Uterus (tissue), 4 donors: Measurements from ENCODE around the gene KCTD3. TPM values are rescaled to one million over a fixed set of nuclear protein-coding genes. Genes with fewer than 3 reads are reported as not detected.

Experiments
- DNase-seq, 2 donors: peaks; one replicate each; pipeline ENCODE4 v3.0.0-alpha.2; 2019 to 2020
- H3K27ac ChIP-seq, 2 donors: fragments of 200-600 bp; sonication (generic); 1 replicate in 1 of 2; 2 replicates in 1 of 2; pipeline ENCODE4 v1.5.1; 2016 to 2018
- H3K27me3 ChIP-seq, 2 donors: fragments of 200-600 bp; sonication (generic); one replicate each; pipeline ENCODE4 v1.5.1; 2018 to 2019; ENCODE audit warnings: control low read depth in 1 of 2
- H3K36me3 ChIP-seq, 2 donors: fragments of 200-600 bp; sonication (generic); one replicate each; pipeline ENCODE4 v1.5.1; 2019; ENCODE audit warnings: control low read depth in 1 of 2
- H3K4me1 ChIP-seq, 2 donors: fragments of 200-600 bp; sonication (generic); one replicate each; pipeline ENCODE4 v1.5.1; 2018 to 2019; ENCODE audit warnings: control low read depth in 1 of 2
- H3K4me3 ChIP-seq, 2 donors: fragments of 200-600 bp; sonication (generic); 1 replicate in 1 of 2; 2 replicates in 1 of 2; pipeline ENCODE4 v1.5.1; 2018 to 2019; ENCODE audit warnings: mild to moderate bottlenecking in 1 of 2
- H3K9me3 ChIP-seq, 2 donors: fragments of 200-600 bp; sonication (generic); one replicate each; pipeline ENCODE4 v1.5.1; 2019; ENCODE audit warnings: control low read depth in 1 of 2
- POLR2A ChIP-seq, 2 donors: fragments of 450-650 bp; IDR thresholded peaks; one replicate each; pipeline ENCODE4 v1.6.1; 2016; ENCODE audit warnings: antibody characterized with exemption in 2 of 2, mild to moderate bottlenecking in 1 of 2, moderate library complexity in 1 of 2
- intact Hi-C: fragments of 100-400 bp; cut with DNase I; formaldehyde crosslinking; loops from one replicate; pipeline ENCODE4 v1.15.1; 2023; ENCODE audit warnings: low total_unique reads
- total RNA-seq, 4 donors: library from RNA; depleted of rRNA in 3 of 4; stranded (reverse); fragments of >200 nt in 3 of 4; gene quantifications; one replicate each; pipeline versions ENCODE4 v1.1.0 to v1.2.4, GENCODE V29; 2014 to 2023
- TF ChIP-seq, protein P1 (sequence below), 4 experiments: fragments of 200-600 bp in 2 of 4; fragments of 450-650 bp in 2 of 4; sonication (generic) in 2 of 4; IDR thresholded peaks; one replicate each; pipeline ENCODE4 v1.5.1; 2016 to 2019; ENCODE audit warnings: antibody characterized with exemption in 4 of 4, mild to moderate bottlenecking in 2 of 4, moderate library complexity in 1 of 4
- donor health status: DM: yes; HTN: yes; CAD: no.

KCTD3 gene
- total RNA-seq, 4 donors from 2014 or later, result 43.2 to 92.4 (median 53.7) TPM

DNA sequence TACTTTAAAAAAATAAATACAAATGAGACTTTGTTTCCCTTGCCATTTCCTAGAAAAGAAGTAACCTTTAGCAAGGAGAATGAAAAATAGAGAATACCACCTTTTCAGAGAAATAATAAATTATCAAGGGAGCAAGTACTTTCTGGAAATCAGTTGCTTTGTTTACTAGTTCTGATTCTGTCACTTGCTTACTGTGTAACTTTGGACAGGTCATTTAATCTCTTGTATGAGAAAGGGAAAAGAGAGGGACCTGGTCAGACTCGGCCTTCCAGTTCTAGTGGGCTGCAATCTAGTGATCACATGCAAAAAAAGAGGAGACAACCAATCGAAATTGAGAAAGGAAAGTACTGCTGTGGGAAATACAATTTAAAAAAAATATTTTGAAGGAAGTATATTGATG, 34.2 kb downstream of the KCTD3 start:
- no peak for DNase-seq
- no peaks in the 10 kb centered on the region for H3K4me1 ChIP-seq
- TF ChIP-seq, protein P1, sequence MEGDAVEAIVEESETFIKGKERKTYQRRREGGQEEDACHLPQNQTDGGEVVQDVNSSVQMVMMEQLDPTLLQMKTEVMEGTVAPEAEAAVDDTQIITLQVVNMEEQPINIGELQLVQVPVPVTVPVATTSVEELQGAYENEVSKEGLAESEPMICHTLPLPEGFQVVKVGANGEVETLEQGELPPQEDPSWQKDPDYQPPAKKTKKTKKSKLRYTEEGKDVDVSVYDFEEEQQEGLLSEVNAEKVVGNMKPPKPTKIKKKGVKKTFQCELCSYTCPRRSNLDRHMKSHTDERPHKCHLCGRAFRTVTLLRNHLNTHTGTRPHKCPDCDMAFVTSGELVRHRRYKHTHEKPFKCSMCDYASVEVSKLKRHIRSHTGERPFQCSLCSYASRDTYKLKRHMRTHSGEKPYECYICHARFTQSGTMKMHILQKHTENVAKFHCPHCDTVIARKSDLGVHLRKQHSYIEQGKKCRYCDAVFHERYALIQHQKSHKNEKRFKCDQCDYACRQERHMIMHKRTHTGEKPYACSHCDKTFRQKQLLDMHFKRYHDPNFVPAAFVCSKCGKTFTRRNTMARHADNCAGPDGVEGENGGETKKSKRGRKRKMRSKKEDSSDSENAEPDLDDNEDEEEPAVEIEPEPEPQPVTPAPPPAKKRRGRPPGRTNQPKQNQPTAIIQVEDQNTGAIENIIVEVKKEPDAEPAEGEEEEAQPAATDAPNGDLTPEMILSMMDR (IDR thresholded peaks at IDR 0.05), result no peak
- TF ChIP-seq POLR2A (IDR thresholded peaks at IDR 0.05), result no peak
- no peaks in the 10 kb centered on the region for H3K27me3 ChIP-seq
- no peak overlapping the region for H3K27ac ChIP-seq
- H3K9me3 ChIP-seq, result no peaks in the 10 kb centered on the region
- intact Hi-C loops, result no loop called here
- H3K36me3 ChIP-seq, result no peaks in the 10 kb centered on the region
- H3K4me3 ChIP-seq, result no peak overlapping the region

DNA sequence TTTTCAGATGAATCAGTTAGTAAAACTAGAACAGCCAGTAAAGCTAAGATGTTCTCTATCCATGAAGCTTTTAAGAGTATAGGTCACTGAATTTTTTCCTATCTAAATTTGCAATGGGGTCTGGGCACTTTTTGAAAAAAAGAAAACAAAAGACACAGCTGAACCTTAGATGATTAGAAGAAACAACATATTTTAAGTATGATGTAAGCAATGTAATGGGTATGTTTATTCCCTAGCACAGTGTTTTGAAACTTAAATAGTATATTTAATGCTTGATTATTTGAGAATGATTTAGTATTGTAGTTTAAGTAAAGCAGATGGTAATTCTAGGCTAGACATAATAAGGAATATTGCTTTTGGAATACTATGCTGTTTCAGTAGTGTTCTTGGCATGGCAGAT, 36.2 kb downstream of the KCTD3 start:
- Histone ChIP-seq H3K27me3 (no peaks in the 10 kb centered on the region), H3K4me1 (no peaks in the 10 kb centered on the region), H3K9me3 (no peaks in the 10 kb centered on the region), H3K36me3 (no peaks in the 10 kb centered on the region), H3K27ac (no peak overlapping the region), H3K4me3 (no peak overlapping the region)
- no peak for DNase-seq
- TF ChIP-seq POLR2A (IDR thresholded peaks at IDR 0.05), result no peak
- TF ChIP-seq, protein P1 (IDR thresholded peaks at IDR 0.05), result no peak
- intact Hi-C loops, result no loop called here

DNA sequence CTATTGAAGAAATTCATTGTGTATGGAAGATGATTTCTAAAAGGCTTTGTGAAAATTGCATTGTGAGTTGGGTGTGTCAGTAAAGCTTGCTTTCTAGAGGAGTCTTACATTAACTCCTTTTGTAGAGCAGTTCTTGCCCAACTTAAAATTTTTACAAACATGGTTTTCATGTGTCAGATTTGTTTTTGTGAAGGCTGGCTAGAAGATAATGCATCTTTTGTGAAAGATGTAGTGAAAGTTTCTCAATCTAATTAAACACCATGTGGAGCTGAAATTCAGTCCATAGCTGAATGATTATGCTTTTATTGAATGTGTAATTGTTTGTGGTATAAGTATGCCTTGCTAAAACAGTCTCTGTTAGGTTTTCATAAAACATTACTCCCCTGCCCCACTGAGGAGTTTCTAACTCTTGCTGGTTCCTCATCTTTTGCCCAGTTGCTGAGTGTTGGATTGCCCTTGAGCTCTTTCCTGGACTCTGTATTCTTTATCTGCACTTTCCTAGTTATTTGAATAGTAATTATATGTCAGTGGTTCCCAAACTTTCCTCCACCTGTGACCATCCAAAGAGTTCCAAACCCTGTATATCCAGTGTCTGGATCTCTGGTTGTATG, 38.0 kb downstream of the KCTD3 start:
- H3K36me3 ChIP-seq, result no peaks in the 10 kb centered on the region
- H3K9me3 ChIP-seq, result no peaks in the 10 kb centered on the region
- no peak overlapping the region for H3K4me3 ChIP-seq
- H3K27ac ChIP-seq, result no peak overlapping the region
- DNase-seq, result no peak
- no peaks in the 10 kb centered on the region for H3K4me1 ChIP-seq
- TF ChIP-seq, protein P1 (IDR thresholded peaks at IDR 0.05), result no peak
- TF ChIP-seq POLR2A (IDR thresholded peaks at IDR 0.05), result no peak
- H3K27me3 ChIP-seq, result no peaks in the 10 kb centered on the region
- intact Hi-C loops, result no loop called here

DNA sequence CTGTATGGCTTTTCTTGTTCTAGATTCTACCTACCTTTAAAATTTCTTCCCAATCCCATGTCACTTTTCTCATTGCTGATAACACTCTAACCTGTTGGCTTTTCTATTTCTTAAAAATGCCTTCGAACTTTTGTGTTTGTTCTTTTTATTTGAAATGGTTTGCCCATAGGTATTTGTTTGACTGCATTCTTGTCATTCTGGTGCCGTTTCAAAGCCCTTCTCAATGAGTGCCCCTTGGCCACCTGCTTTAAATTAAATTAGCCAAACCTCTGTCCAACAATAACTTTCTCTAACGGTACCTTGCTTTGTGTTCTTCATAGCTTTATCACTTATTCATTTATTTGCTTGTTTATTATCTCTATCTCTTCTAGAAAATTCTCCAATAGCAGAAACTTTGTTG, 38.9 kb downstream of the KCTD3 start:
- Histone ChIP-seq H3K36me3 (no peaks in the 10 kb centered on the region), H3K27me3 (no peaks in the 10 kb centered on the region), H3K27ac (no peak overlapping the region), H3K9me3 (no peaks in the 10 kb centered on the region), H3K4me1 (no peaks in the 10 kb centered on the region), H3K4me3 (no peak overlapping the region)
- TF ChIP-seq, protein P1 (IDR thresholded peaks at IDR 0.05), result no peak
- TF ChIP-seq POLR2A (IDR thresholded peaks at IDR 0.05), result no peak
- DNase-seq, result no peak
- intact Hi-C loops, result no loop called here

DNA sequence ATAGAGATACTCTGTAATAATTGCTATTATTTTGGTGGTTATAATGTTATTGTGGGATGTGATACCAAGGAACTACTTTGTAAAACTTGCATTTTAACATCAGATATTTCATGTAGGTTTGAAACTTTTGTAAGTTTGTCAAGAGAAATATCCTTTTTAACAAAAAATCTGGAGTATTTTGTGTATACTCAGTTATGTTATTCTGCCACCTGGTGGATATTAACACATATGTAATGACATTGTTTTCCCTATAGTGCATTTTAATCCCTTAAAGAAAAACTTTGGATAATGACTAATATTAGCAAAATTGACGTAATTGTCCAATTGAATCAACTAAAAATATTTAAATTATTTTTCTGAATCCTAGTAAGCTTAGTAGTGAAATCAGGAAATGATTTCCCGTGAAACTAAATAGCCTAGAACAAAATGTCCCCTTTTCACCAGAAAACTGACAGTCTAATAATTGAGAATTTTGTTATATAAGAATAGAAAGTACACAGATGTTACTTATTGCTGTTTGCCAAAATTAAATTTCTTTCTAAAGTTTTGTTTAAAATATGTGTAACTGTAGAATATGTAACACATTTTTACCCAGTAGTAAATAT, 39.6 kb downstream of the KCTD3 start:
- Histone ChIP-seq H3K4me3 (no peak overlapping the region), H3K4me1 (no peaks in the 10 kb centered on the region), H3K9me3 (no peaks in the 10 kb centered on the region), H3K36me3 (no peaks in the 10 kb centered on the region), H3K27ac (no peak overlapping the region), H3K27me3 (no peaks in the 10 kb centered on the region)
- no peak for DNase-seq
- TF ChIP-seq, protein P1 (IDR thresholded peaks at IDR 0.05), result peak in 2 of 4 experiments; percentile 34 to 39
- TF ChIP-seq POLR2A (IDR thresholded peaks at IDR 0.05), result no peak
- intact Hi-C loops, result no loop called here
